Stimulated activated CD8-positive, alpha-beta memory T cell treated with anti-CD3 and anti-CD28 coated beads, Interleukin-15, amount 100 ng/mL, for 24 hours (primary cell): ENCODE results near the gene FAAP100.

ENCODE experiments used
- DNase-seq: peaks from one replicate; pipeline ENCODE4 v3.0.0-alpha.2; 2020; ENCODE audit warnings: low read depth

The FAAP100 gene

DNA sequence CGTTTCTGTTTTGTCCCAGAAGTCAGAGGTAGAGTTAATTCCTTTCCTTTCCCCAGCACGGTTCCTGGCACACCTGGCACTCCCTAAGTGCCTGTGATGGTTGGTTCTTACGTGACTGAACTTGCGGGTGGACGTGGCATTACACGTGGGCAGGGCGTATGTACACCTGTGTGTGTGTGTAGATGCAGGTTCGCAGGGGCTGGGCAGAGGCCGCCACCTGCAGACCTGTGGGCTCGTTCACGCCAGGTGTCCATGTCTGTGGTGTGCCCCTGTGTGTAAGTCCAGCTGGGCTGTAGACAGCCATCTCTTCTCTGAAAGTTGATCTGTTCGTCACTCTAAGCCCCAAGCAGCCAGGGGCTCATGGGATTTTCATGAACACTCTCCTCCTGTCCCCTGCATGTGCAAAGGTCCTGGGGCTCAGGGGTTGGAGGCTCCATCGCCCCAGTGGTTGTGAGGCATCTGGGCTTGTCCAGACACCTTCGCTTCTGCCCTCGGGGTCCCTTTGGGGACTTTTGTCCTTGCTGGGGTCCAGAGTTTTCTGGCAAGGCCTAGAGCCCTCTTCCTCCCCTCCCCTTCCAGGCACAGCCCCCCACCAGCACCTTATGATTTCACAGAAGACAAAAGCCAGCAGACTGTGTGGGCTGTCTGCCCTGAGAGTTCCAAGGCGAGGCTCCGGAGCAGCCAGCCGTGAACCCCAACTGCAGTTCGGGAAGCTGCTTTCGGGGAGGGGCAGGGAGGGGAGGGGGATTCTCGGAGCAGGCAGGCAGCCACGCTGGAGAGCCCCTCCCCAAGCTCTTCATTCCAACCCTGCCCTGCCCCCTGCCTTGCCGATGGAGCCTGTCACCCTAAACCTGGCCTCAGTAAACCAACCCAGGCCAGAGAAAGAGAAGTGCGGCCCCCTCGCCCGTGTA, 29.4 kb downstream of the FAAP100 start:
- no peak for DNase-seq

DNA sequence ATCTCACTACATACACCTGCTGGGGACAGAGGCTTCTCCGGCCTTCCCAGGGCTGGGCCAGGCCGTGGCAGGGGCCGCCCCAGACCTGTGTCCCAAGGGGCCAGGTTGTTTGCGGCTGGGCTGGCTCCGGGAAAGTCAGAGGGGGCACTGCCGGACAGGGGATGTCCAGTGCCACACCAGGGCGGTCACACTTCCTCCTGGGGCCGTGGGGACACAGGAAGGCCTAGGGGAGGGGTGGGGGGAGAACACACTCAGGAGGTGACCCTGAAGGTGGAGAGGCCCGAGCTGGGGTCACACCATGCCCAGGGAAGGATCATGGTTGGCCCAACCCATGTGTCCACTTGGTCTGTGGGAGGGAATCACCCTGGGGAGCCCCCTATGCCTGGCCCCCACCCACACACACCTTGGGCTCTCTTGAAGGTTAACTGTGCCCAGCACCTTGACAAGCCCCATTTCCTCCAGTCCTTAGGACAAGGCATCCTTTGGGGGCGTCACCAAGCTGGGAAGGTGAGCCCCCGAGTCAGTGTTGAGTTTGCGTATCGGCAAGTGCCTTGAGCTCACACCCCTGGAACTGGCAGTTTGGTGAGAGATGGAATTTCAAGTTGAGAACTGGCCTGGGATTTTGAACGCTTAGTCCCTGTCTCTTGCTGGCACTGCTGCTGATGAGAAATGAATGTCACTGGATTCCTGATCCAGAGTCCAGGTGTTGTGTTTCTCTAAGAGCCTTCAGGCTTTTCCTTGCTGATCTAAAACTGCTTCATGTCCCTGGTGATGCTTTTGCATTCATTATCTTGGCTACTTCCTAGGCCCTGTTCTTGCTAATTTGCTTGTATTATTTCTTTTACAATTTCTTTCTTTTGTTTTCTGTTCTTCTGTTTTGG, 31.9 kb downstream of the FAAP100 start:
- no peak for DNase-seq

DNA sequence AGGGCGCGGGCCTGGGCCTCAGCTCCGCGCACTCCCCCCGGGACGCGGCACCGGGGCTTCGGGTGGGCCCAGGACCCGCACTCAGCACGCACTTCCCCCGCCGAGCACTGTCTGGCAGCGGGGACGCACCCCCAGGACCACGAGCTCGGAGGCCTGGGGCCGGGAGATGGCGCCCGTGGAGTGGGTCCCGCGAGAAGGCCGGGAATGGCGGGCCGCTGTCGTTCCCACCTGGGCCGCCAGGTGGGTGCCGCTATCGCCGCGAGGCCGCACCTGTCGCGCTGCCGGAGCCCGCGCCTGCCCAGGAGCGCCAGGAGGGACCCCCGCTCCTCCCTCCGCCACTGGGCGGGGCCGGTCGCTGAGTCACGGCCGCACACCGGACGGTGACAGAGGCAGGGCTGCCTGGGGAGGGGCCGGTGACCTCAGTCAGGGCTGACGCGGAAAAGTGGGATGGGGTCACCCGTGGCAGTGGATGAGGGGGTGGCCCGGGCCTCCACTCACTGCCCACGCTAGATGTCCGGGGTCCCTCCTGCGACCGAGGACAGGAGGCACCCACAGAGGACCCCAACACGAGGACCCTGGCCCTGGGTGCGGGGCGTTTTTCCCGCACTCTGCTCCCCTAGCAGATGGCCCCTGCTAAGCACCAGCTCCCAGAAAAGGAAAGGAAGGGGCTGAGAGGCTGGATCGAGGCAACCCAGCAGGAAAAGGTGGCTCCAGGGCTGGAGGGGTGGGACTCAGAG, 32.7 kb downstream of the FAAP100 start:
- no peak for DNase-seq

DNA sequence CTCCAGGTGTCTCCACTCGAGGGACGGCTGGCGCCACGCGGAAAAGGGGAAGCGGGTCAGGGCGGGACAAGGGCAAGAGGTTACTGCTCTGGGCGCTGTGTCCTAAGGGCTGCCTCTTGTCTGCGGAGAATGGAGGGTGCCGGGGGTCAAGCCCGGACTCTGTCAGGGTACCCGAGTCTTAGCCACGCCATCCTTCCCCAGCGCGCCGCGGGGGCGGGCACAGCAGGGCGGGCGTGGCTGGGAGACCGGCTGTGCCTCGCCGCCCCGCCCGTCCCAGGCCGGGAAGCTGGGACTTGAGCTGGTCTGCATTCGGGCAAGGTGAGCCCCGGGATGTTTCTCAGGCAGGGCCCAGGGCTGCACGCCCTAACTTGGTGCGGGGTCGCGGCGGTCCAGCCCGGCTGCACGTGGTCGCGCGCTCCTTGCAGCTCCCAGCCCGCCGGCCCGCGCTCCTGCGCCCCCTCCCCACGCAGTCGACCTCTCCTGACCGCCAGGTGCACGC, 33.3 kb downstream of the FAAP100 start:
- no peak for DNase-seq

DNA sequence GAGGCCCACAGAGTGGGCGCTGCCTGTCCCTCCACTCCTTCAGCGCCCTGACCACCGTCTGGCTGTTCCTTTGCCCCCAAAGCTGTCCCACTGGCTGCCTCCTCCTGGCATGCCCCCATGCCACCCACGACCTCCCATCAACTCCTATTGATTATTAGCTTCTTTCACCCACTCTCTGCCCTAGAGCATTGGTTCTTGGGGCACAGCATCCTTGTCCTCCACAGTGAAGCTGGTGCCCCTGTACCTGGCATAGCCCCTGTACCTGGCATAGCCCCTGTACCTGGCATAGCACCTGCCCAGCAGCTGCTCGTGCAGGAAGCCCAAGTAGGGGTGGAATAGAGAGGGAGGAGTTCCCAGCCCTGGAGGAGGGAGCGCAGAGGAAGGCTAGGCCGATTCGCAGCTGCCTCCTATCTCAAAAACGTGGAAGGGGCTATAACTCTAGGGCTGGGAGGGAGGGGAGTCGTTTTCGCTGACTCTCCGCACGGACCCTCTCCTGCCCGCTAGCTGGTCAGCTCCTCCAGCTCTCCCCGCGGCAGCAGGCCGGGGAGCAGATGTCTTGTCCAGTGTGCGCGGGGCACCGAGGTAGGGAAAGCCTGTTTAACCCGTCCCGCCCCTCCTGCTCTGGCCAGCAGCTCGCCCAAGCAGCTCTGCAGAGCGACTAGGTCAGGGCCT, 33.9 kb downstream of the FAAP100 start:
- no peak for DNase-seq

DNA sequence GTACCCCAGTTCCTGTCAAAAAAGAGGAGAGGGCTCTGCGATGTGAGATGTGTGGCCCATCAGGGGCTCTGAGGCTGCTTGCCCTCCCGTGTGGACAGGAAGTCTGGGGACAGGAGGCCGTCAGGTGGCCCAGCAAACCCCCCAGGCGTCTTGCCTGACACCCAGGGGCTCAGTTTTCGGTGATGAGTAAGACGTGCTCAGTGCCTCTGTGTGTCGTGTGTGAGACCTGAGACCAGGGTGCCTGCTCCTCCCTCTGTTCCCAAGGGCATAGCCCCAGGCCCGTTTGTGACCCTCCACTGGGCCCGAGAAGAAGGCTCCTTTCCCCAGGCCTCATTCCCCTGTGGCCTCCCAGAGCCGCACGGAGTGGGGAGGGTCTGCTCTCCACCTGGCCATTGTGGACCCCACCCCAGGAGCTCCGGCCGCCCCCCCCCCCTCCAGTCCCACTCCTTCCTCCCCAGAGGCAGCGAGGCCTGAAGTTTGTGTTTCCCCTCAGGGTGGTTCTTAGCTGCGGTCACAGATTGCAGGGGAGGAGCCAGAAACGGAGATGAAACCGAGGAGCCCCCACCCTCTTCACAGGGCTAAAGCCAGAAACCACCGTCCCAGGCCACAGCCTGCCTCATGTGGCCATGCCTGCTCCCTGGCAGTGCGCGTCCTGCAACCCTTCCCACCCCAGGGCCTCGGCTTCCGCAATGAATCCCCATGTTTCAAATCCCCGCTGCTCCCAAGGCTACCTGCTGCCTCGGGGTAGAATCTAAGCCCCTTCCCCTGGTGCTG, 34.6 kb downstream of the FAAP100 start:
- no peak for DNase-seq

DNA sequence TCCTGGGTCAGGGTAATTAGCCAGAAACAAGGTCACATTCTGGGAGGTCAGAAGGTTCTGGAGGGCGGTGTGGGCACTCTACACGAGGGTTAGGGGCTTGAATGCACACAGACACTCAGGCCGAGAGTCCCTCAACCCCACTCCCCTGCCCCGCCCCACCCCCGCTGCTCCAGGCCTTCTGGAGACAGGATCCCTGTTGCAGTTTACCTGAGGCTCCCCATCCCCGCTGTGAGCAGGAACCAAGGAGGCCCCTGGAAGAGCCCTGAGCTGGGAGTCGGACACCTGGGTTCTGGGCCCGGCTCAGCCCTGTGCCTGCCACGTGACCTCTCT, 35.2 kb downstream of the FAAP100 start:
- no peak for DNase-seq

DNA sequence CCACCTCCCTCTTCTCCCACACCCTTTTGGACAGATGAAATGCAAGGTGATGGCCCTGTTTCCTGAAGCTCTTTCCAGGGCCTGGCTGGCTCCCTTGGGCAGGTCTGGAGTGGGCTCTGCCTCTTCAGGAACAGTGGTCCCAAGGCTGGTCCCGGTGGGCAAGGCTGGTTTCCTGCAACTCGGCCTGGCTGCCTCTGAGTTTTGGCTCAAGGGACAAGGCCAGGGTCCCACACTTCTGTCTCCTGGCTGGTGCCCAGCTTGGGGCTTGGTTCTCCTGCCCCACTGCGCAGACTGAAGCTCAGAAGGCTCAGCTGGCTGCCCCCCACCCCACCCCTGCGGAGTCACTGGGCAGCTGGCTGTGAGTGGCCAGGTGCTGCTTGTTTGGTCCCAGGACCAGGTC, 35.7 kb downstream of the FAAP100 start:
- DNase-seq, result no peak

DNA sequence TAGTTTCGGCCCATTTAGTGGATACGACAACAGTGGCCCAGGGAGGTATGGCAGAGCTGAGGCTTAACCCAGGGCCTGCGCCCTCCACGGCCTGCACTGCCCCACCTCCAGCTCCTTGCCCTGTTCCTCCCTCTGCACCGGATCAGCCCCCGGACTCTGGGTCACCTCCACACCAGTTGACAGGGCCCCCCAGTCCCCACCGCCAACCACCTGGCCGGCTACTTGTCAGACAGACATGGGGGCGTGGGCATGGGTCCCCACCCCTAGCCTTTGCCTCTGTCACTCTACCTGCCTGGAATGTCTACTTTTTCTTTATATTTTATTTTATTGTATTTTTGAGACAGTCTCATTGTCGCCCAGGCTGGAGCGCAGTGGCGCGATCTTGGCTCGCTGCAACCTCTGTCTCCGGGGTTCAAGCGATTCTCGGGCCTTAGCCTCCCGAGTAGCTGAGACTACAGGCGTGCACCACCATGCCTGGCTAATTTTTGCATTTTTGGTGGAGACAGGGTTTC, 36.6 kb downstream of the FAAP100 start:
- DNase-seq, result no peak

DNA sequence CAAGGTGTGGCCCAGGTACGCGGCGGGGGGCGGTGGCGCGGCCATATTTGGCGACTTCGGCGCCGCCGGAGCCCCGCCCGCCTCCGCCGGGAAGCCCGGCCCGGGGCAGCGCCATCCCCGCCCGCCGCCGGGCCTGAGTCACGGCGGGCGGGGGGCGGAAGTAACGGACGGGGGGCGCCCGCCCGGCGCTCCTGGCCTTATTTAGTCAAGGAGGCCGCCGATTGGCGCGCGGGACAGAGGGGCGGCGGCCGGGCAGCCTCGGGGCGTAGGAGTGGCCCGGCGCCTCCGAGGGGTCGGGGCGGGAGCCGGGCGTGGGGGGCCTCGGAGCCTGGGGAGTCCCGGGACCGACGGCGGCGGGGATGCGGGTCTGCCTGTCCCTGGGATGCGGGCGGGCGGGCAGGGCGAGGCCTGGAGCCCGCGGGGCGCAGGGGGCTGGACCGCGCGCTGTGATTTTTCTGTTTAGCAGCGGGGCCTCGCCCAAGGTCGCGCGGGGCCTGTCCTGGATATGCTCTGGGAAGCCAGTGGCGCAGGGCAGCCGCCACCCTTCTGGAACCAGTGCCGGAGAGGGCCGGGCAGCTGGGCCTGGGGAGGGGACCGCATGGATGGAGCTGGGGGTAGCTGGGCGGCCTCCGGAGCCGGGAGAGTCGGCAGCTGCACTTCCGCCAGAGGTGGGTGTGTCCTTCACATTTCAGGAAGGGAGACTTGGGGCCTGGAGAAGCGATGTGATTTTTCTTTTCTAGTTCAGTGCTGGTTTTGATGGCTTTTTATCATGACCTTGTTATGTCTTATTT, 37.2 kb downstream of the FAAP100 start:
- no peak for DNase-seq

DNA sequence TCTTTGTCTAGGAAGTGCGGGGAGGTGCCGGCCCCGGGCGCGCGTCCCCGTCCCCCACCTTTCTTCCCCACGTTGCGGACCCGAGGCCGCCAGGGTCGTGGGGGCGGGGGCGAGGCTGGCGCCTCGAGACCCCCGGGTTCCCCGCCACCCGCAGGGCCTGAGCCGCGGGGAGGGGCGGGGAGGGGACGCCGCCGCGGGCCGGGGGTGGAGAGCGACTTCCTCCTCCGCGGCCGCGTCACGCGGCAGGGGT, 37.7 kb downstream of the FAAP100 start:
- no peak for DNase-seq

DNA sequence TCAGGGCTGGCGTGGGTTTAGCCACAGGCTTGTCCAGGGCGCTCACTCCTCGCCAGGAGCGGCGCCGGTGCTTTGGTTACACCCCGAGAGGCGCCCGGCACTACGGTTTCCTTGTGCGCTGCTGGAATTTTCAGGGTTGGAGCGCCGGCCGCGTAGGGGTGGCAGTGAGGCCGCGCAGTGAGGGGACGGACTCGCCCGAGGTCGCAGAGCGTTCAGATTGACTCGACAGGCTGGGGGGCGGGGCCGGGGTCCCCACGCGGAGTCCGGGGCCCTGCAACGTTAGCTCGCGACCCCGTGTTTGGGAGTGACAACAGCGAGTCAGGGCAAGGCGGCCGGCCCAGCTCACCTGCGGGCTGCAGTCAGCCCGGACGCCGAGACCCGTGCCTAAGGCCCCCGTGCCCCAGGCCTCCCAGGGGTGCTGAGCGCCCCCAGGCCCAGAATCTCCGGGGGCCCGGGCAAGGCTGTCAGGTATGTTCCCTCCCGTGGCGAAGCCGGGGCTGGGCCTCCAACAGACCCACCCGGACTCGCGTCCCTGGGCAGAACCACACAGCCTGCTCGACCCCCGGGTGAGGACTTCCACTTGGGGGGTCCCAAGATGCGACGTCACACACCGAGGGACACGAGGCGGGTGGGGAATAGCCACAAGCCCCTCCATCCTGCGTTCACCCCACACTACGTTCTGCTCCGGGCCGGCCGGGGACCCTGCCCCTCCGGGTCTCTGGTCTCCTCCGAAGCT, 38.2 kb downstream of the FAAP100 start:
- DNase-seq, result no peak

DNA sequence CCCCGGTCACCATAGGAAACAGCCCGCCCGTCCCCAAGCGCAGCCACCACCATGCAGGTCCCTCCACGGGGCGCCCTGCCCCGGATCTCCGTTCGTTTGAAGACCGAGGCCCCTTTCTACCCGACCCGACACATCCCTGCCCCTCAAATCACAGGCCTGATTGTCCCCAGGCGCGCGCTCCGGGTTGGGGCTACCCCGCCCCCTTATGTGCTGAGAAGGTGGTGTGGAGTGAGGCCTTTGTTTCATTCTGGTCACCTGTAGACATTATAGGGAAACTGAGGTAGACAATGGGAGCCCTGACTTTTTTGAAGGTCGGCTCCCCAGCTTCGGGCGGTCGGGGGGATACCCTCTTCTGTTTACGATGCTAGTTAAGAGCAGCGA, 38.8 kb downstream of the FAAP100 start:
- no peak for DNase-seq

DNA sequence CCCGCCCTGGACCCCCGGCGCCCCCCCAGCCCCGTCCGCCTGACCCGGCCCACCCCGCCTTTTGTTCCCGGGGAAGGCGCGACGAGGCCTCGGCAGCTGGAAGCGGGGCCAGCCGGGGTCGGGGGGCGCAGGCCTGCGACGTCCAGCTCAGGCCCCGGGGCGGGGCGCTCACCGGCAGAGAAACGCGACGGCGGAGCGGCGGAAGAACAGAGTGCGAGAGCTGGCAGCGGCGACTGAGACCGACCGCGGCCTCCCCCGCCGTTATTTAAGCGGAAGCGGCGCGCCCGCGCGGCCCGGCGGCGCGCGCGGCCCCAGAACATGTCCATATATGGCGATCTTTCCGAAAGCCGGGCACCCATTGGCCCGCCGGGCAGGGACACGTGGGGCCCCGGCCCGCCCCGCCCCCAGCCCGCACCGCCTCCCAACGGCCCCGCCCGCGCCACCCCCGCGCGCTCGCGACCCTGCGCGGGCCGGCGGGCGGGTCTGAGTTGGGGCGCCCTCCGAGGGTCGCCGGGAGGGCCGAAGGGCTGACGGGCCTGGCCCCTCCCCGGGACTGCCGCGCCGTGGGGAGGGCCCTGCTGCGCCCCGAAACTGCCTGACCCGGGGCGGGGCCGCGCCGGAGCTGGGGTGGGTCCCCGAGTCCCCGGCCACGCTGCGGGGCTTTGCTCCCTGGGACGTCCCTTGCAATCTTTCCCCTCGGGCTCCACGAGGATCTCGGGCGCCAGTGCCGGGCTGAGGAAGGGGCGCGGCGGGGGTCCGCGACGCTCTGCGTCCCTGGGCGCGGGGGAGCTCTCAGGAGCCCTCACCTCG, 39.4 kb downstream of the FAAP100 start, which contains the start of gene ACTG1:
Gene ACTG1, minus strand, starts transcription at position 238 of the 810 bp plus-strand sequence. CDS start 445 bp downstream, outside the sequence.
- peak; percentile 87 for DNase-seq

DNA sequence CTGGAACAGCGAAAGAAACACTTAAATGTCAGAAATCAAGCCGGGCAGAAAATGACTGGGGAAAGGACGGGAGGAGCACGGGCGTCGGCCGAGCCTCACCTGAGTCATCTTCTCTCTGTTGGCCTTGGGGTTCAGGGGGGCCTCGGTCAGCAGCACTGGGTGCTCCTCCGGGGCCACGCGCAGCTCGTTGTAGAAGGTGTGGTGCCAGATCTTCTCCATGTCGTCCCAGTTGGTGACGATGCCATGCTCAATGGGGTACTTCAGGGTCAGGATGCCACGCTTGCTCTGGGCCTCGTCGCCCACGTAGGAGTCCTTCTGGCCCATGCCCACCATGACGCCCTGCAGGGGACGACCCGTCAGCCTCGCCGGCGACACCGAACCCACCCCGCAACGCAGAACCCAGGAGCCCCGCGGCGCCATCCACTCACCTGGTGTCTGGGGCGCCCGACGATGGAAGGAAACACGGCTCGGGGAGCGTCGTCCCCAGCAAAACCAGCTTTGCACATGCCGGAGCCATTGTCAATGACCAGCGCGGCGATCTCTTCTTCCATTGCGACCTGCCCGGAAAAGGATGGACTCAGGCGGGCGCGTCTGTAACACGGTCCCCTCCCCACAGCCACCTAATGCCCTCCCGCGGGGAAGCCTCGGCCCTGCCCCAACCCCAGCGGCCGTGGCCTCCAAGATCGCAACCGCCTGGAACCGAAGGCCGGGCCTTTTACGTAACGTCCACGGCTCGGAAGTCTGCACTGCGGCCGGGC, 40.2 kb downstream of the FAAP100 start:
- no peak for DNase-seq

DNA sequence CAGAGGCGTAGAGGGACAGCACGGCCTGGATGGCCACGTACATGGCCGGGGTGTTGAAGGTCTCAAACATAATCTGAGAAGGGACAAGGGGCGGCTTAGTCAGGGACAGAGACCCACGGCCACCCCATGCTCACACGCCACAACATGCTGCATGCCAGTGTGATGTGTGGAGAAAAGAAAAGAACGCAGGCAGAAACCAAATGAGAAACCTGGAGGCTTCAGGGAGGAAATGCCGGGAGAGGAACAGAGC, 40.7 kb downstream of the FAAP100 start:
- no peak for DNase-seq

DNA sequence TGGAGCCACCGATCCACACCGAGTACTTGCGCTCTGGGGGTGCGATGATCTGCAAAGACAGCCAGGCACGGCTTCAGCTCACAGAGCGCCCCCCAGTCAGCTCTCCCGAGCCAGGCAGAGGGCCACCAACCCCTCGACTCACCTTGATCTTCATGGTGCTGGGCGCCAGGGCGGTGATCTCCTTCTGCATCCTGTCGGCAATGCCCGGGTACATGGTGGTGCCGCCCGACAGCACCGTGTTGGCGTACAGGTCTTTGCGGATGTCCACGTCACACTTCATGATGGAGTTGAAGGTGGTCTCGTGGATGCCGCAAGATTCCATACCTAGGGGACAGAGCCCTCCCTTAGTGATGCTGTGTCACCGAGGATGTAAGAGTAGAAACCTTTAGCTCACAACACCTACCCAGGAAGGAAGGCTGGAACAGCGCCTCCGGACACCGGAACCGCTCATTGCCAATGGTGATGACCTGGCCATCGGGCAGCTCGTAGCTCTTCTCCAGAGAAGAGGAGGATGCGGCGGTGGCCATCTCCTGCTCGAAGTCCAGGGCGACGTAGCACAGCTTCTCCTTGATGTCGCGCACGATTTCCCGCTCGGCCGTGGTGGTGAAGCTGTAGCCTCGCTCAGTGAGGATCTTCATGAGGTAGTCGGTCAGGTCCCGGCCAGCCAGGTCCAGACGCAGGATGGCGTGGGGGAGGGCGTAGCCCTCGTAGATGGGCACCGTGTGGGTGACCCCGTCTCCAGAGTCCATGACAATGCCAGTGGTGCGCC, 41.2 kb downstream of the FAAP100 start:
- DNase-seq, result no peak
